ENCODE measurements around the gene DMD.

DNA sequence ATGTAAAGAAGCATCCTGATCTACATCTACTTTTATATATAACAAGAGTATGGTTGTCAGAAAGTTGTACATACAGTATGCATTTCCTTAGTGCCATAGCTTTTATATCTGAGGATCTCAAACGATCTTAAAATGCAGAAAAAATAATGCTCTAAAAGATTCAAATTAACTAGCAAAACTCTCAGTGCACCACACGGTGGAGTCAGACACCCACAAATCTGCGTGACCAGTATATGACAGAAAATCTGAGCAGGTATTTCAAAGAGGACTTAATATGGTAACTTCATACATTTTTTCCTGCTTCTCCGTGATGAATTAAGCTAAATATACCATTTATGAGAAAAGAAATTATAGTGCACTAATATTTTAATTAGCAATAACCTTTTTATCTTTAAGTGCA is 803.0 kb downstream of the DMD start:
- TF ChIP-seq, protein P1, sequence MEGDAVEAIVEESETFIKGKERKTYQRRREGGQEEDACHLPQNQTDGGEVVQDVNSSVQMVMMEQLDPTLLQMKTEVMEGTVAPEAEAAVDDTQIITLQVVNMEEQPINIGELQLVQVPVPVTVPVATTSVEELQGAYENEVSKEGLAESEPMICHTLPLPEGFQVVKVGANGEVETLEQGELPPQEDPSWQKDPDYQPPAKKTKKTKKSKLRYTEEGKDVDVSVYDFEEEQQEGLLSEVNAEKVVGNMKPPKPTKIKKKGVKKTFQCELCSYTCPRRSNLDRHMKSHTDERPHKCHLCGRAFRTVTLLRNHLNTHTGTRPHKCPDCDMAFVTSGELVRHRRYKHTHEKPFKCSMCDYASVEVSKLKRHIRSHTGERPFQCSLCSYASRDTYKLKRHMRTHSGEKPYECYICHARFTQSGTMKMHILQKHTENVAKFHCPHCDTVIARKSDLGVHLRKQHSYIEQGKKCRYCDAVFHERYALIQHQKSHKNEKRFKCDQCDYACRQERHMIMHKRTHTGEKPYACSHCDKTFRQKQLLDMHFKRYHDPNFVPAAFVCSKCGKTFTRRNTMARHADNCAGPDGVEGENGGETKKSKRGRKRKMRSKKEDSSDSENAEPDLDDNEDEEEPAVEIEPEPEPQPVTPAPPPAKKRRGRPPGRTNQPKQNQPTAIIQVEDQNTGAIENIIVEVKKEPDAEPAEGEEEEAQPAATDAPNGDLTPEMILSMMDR (IDR thresholded peaks at IDR 0.05; ENCODE audit: low read depth, low read length): peak; percentile 71
- no peak for TF ChIP-seq EZH2phosphoT487 (IDR thresholded peaks at IDR 0.05; ENCODE audit: low read depth)

All from OCI-LY3 (cell line).